WTC11 (cell line): Measurements from ENCODE around the gene ADGRG7. TPM values are rescaled to one million over a fixed set of nuclear protein-coding genes. Genes with fewer than 3 reads are reported as not detected.

ENCODE experiments used
- ATAC-seq: fragments of 200-7000 bp; cut with Tn5 transposase; 2 replicates; pipeline ENCODE4 v1.10.0; 2021; ENCODE audit warnings: mild to moderate bottlenecking, moderate library complexity
- CTCF ChIA-PET: fragments of 300-600 bp; sonication (Branson Sonifier 250); formaldehyde crosslinking; loops from one replicate; lab custom pipeline; 2021; ENCODE audit warnings: antibody characterized with exemption; lab: Charles Lee
- POLR2A ChIA-PET: fragments of 350-600 bp; sonication (Branson Sonifier 250); formaldehyde crosslinking; loops from one replicate; lab custom pipeline; 2021; ENCODE audit warnings: antibody characterized with exemption; lab: Charles Lee
- DNase-seq: peaks from one replicate; pipeline ENCODE4 v3.0.0; 2021; ENCODE audit warnings: low spot score
- H3K27ac Mint-ChIP-seq: 2 replicates; pipeline ENCODE4 v1.8.0; 2021; ENCODE audit warnings: mixed read lengths
- H3K27me3 Mint-ChIP-seq: 2 replicates; pipeline ENCODE4 v1.8.0; 2021; ENCODE audit warnings: low read depth, mild to moderate bottlenecking, moderate library complexity, mixed read lengths
- H3K36me3 Mint-ChIP-seq: 2 replicates; pipeline ENCODE4 v1.8.0; 2021; ENCODE audit warnings: mixed read lengths
- H3K4me1 Mint-ChIP-seq: 2 replicates; pipeline ENCODE4 v1.8.0; 2022; ENCODE audit warnings: mixed read lengths
- H3K4me3 Mint-ChIP-seq: 2 replicates; pipeline ENCODE4 v1.8.0; 2021; ENCODE audit warnings: mild to moderate bottlenecking, moderate library complexity, mixed read lengths
- H3K9me3 Mint-ChIP-seq: 2 replicates; pipeline ENCODE4 v1.8.0; 2021; ENCODE audit warnings: mixed read lengths
- CBFB ChIP-seq: sonication (generic); formaldehyde crosslinking; IDR thresholded peaks from 2 replicates; pipeline ENCODE4 v1.8.1; 2022; ENCODE audit warnings: mild to moderate bottlenecking, low read depth, missing genetic modification reagents
- CREM ChIP-seq: sonication (generic); formaldehyde crosslinking; IDR thresholded peaks from 2 replicates; pipeline ENCODE4 v1.8.1; 2022; ENCODE audit warnings: mild to moderate bottlenecking, missing genetic modification reagents, moderate library complexity
- FOXJ3 ChIP-seq: sonication (generic); formaldehyde crosslinking; IDR thresholded peaks from 2 replicates; pipeline ENCODE4 v1.9.0; 2021; ENCODE audit warnings: missing genetic modification reagents, mild to moderate bottlenecking, borderline replicate concordance
- GABPB1 ChIP-seq: sonication (generic); formaldehyde crosslinking; IDR thresholded peaks from 2 replicates; pipeline ENCODE4 v1.8.1; 2023; ENCODE audit warnings: mild to moderate bottlenecking, missing genetic modification reagents
- JAZF1 ChIP-seq: fragments of 250-450 bp; sonication (Bioruptor Pico); IDR thresholded peaks from 2 replicates; pipeline ENCODE4 v1.9.0; 2021; ENCODE audit warnings: moderate library complexity, mild to moderate bottlenecking, inconsistent platforms
- JUN ChIP-seq: sonication (generic); formaldehyde crosslinking; IDR thresholded peaks from 2 replicates; pipeline ENCODE4 v1.8.0; 2023; ENCODE audit warnings: mild to moderate bottlenecking, missing genetic modification reagents
- MXD4 ChIP-seq: fragments of 250-450 bp; sonication (Bioruptor Pico); IDR thresholded peaks from 2 replicates; pipeline ENCODE4 v1.8.0; 2021; ENCODE audit warnings: mild to moderate bottlenecking, moderate library complexity, borderline replicate concordance
- NFATC4 ChIP-seq: fragments of 250-450 bp; sonication (Bioruptor Pico); IDR thresholded peaks from 2 replicates; pipeline ENCODE4 v1.9.0; 2021; ENCODE audit warnings: mild to moderate bottlenecking
- OVOL2 ChIP-seq: fragments of 250-450 bp; sonication (Bioruptor Pico); IDR thresholded peaks from 2 replicates; pipeline ENCODE4 v1.9.0; 2021; ENCODE audit warnings: mild to moderate bottlenecking, borderline replicate concordance
- TCF7 ChIP-seq: sonication (generic); formaldehyde crosslinking; IDR thresholded peaks from 2 replicates; pipeline ENCODE4 v1.8.0; 2022; ENCODE audit warnings: mild to moderate bottlenecking, low read depth, missing genetic modification reagents, moderate library complexity
- TEAD1 ChIP-seq: sonication (generic); formaldehyde crosslinking; IDR thresholded peaks from 2 replicates; pipeline ENCODE4 v1.8.0; 2022; ENCODE audit warnings: mild to moderate bottlenecking, missing genetic modification reagents
- ZBTB21 ChIP-seq: sonication (generic); formaldehyde crosslinking; IDR thresholded peaks from 2 replicates; pipeline ENCODE4 v1.8.1; 2023; ENCODE audit warnings: mild to moderate bottlenecking, missing genetic modification reagents, borderline replicate concordance
- ZNF317 ChIP-seq: sonication (generic); formaldehyde crosslinking; IDR thresholded peaks from 2 replicates; pipeline ENCODE4 v1.8.1; 2023; ENCODE audit warnings: low read depth, mild to moderate bottlenecking, moderate library complexity, missing genetic modification reagents, borderline replicate concordance
- ZNF396 ChIP-seq: fragments of 250-450 bp; sonication (Bioruptor Pico); IDR thresholded peaks from 2 replicates; pipeline ENCODE4 v1.8.0; 2021; ENCODE audit warnings: mild to moderate bottlenecking, moderate library complexity, borderline replicate concordance
- ZNF671 ChIP-seq: fragments of 250-450 bp; sonication (Bioruptor Pico); IDR thresholded peaks from 2 replicates; pipeline ENCODE4 v1.8.0; 2021; ENCODE audit warnings: mild to moderate bottlenecking
- total RNA-seq: library from RNA; stranded (reverse); gene quantifications from 3 replicates; pipeline ENCODE4 v1.2.3, GENCODE V29; 2021
- TF ChIP-seq, protein P1 (sequence below): fragments of 200-600 bp; IDR thresholded peaks from 2 replicates; pipeline ENCODE4 v1.8.0; 2022; ENCODE audit warnings: antibody characterized with exemption
- TF ChIP-seq, protein P2 (sequence below): sonication (generic); formaldehyde crosslinking; IDR thresholded peaks from 2 replicates; pipeline ENCODE4 v1.8.0; 2022; ENCODE audit warnings: missing genetic modification reagents
- TF ChIP-seq, protein P3 (sequence below): sonication (generic); formaldehyde crosslinking; IDR thresholded peaks from 2 replicates; pipeline ENCODE4 v1.8.0; 2023; ENCODE audit warnings: missing genetic modification reagents
- TF ChIP-seq, protein P4 (sequence below): sonication (generic); formaldehyde crosslinking; IDR thresholded peaks from 2 replicates; pipeline ENCODE4 v1.8.1; 2022; ENCODE audit warnings: low read depth, missing genetic modification reagents, borderline replicate concordance

The ADGRG7 gene
- total RNA-seq, 1 experiment from 2014 or later = not detected

DNA sequence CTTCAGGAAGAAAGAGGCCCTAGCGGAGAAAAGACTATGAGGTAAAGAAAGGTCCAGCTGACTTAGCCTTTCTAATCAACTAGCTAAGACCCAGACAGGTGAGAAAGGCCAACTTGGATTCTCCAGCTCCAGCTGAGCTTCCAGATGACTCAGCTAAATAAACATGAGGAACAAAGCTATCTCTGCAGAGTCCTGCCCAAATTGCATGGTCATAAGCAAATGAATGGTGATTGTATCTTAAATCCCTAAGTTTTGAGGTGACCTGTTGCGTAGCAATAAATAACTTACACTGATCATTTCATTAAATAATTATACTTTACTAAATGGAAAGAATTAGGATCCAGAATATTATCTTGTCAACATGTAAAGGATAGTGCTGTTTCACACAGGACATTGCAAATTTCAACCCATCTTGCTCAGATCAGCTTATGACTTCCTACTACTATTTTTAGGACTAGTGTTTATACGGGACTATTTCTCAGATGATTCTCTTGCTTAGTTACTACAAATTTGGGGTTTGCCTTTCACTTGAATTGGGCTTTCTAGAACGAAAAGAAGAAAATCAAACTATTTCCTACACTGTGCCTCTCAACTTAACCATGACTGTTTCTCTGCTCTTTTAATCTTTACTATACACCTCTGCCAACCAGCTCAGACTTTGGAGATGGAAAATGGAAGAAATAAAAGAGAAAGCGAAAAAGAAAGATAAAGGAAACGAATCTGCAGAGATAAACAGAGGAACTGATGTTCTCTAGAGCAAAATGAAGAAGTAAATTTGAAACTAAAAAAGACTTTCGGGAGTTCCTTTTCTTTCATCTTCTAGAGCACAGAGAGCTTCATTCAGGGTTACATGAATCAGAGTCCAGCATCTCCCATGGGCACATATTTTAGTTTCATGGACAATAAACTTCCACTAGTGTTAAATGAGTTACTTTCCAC lies 6.6 kb upstream of the ADGRG7 start:
- peaks cover 14% of the 10 kb centered on the region; the same call in 1 of the 2 replicates for H3K9me3 Mint-ChIP-seq
- ChIA-PET POLR2A (interaction anchor here (1.5 kb wide), 1 partner anchor 11 kb away, joined by 7 read pairs; no protein-coding TSS in a partner anchor), CTCF (interaction anchor here (1.1 to 4.1 kb wide), 11 partner anchors 12 to 291 kb away, joined by 3 to 43 read pairs (median 7); partner anchors contain the start of gene NIT2)
- peaks cover 2% of the 10 kb centered on the region; the same call in 1 of the 2 replicates for H3K36me3 Mint-ChIP-seq
- ATAC-seq (peak; percentile 38), DNase-seq (no peak)
- H3K27ac Mint-ChIP-seq = no peak overlapping the region
- no peak overlapping the region for H3K4me3 Mint-ChIP-seq
- peaks cover 25% of the 10 kb centered on the region for H3K4me1 Mint-ChIP-seq
- no peak for TF ChIP-seq JAZF1 (CRISPR knock-in tag)
- no peak for TF ChIP-seq OVOL2 (CRISPR knock-in tag)
- TF ChIP-seq GABPB1 = no peak
- TF ChIP-seq ZBTB21 = no peak
- TF ChIP-seq MXD4 (CRISPR knock-in tag) = no peak
- TF ChIP-seq CBFB (CRISPR knock-in tag) = no peak
- TF ChIP-seq, all 79 proteins: peak for 0
- no peaks in the 10 kb centered on the region for H3K27me3 Mint-ChIP-seq

DNA sequence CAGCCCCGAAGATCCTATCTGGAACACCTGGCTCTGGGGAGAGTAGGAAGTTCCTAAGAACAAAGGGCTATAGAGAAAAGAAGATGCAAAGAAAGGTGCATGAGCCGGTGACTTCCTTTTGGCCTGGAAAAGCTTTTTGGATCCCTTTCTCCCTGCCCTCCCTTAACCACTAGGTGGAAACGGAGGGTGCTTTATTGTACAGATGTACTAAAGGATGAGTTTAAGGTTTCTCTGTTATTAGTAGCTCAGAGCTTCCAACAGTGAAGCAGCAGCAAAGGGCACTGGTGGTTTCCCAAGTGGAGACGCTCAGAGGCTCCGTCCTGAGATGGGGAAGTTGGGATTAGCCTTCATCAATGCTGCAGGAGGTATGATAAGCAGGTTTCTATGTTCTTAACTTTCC lies 5.9 kb upstream of the ADGRG7 start:
- H3K4me1 Mint-ChIP-seq = peaks cover 25% of the 10 kb centered on the region
- peaks cover 14% of the 10 kb centered on the region; the same call in 1 of the 2 replicates for H3K9me3 Mint-ChIP-seq
- H3K4me3 Mint-ChIP-seq = no peak overlapping the region
- POLR2A ChIA-PET = interaction anchor here (1.5 kb wide), 1 partner anchor 11 kb away, joined by 7 read pairs; no protein-coding TSS in a partner anchor
- H3K36me3 Mint-ChIP-seq = peaks cover 2% of the 10 kb centered on the region; the same call in 1 of the 2 replicates
- ATAC-seq (peak; percentile 86), DNase-seq (no peak)
- CTCF ChIA-PET = interaction anchor here (0.5 to 4.1 kb wide), 14 partner anchors 9 to 352 kb away, joined by 3 to 43 read pairs (median 3); partner anchors contain the start of gene NIT2
- TF ChIP-seq ZNF317 (CRISPR knock-in tag) = no peak
- no peak for TF ChIP-seq TEAD1 (CRISPR knock-in tag)
- no peak for TF ChIP-seq NFATC4 (CRISPR knock-in tag)
- no peak for TF ChIP-seq JUN (CRISPR knock-in tag)
- TF ChIP-seq CREM (CRISPR knock-in tag) = no peak
- TF ChIP-seq, protein P1, sequence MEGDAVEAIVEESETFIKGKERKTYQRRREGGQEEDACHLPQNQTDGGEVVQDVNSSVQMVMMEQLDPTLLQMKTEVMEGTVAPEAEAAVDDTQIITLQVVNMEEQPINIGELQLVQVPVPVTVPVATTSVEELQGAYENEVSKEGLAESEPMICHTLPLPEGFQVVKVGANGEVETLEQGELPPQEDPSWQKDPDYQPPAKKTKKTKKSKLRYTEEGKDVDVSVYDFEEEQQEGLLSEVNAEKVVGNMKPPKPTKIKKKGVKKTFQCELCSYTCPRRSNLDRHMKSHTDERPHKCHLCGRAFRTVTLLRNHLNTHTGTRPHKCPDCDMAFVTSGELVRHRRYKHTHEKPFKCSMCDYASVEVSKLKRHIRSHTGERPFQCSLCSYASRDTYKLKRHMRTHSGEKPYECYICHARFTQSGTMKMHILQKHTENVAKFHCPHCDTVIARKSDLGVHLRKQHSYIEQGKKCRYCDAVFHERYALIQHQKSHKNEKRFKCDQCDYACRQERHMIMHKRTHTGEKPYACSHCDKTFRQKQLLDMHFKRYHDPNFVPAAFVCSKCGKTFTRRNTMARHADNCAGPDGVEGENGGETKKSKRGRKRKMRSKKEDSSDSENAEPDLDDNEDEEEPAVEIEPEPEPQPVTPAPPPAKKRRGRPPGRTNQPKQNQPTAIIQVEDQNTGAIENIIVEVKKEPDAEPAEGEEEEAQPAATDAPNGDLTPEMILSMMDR = peak; percentile 20; the same call in 1 of the 2 replicates
- H3K27ac Mint-ChIP-seq = peak overlapping the region; percentile 63; the same call in 1 of the 2 replicates
- H3K27me3 Mint-ChIP-seq = no peaks in the 10 kb centered on the region

DNA sequence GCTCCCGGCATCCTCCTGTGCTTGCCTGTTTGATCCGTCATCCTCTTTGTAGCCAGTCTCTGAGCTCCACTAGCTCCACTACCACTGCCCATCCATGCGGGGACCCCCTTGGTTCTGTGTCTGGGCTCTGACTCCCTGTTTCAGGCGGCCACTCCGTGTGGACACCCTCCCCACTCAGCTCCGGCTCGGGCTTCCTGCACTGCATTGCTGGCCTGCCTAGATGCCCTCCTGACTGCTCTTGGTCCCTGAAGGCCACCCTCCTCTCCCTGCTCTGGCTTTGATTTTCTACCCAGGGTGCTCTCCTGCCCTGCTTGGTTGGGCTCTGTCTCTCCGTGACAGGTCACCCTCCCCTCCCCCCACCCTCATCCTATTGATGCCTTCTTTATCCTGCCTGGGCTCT lies 4.0 kb upstream of the ADGRG7 start:
- Mint-ChIP-seq H3K36me3 (peaks cover 2% of the 10 kb centered on the region; the same call in 1 of the 2 replicates), H3K27me3 (no peaks in the 10 kb centered on the region), H3K27ac (no peak overlapping the region), H3K9me3 (peaks cover 14% of the 10 kb centered on the region; the same call in 1 of the 2 replicates), H3K4me3 (no peak overlapping the region), H3K4me1 (peaks cover 26% of the 10 kb centered on the region)
- ChIA-PET POLR2A (no interaction called here), CTCF (interaction anchor here (0.7 to 4.1 kb wide), 3 partner anchors 15 to 191 kb away, joined by 3 to 43 read pairs (median 4); no protein-coding TSS in a partner anchor)
- ATAC-seq (peak; percentile 31), DNase-seq (no peak)
- TF ChIP-seq, protein P2, sequence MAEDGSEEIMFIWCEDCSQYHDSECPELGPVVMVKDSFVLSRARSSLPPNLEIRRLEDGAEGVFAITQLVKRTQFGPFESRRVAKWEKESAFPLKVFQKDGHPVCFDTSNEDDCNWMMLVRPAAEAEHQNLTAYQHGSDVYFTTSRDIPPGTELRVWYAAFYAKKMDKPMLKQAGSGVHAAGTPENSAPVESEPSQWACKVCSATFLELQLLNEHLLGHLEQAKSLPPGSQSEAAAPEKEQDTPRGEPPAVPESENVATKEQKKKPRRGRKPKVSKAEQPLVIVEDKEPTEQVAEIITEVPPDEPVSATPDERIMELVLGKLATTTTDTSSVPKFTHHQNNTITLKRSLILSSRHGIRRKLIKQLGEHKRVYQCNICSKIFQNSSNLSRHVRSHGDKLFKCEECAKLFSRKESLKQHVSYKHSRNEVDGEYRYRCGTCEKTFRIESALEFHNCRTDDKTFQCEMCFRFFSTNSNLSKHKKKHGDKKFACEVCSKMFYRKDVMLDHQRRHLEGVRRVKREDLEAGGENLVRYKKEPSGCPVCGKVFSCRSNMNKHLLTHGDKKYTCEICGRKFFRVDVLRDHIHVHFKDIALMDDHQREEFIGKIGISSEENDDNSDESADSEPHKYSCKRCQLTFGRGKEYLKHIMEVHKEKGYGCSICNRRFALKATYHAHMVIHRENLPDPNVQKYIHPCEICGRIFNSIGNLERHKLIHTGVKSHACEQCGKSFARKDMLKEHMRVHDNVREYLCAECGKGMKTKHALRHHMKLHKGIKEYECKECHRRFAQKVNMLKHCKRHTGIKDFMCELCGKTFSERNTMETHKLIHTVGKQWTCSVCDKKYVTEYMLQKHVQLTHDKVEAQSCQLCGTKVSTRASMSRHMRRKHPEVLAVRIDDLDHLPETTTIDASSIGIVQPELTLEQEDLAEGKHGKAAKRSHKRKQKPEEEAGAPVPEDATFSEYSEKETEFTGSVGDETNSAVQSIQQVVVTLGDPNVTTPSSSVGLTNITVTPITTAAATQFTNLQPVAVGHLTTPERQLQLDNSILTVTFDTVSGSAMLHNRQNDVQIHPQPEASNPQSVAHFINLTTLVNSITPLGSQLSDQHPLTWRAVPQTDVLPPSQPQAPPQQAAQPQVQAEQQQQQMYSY (CRISPR knock-in tag) = no peak
- TF ChIP-seq, protein P3, sequence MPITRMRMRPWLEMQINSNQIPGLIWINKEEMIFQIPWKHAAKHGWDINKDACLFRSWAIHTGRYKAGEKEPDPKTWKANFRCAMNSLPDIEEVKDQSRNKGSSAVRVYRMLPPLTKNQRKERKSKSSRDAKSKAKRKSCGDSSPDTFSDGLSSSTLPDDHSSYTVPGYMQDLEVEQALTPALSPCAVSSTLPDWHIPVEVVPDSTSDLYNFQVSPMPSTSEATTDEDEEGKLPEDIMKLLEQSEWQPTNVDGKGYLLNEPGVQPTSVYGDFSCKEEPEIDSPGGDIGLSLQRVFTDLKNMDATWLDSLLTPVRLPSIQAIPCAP (CRISPR knock-in tag) = no peak
- TF ChIP-seq NFATC4 (CRISPR knock-in tag) (no peak), TEAD1 (CRISPR knock-in tag) (no peak), ZNF671 (CRISPR knock-in tag) (no peak), TCF7 (CRISPR knock-in tag) (no peak), FOXJ3 (CRISPR knock-in tag) (no peak), CBFB (CRISPR knock-in tag) (no peak), ZNF396 (CRISPR knock-in tag) (no peak)
- TF ChIP-seq, protein P4, sequence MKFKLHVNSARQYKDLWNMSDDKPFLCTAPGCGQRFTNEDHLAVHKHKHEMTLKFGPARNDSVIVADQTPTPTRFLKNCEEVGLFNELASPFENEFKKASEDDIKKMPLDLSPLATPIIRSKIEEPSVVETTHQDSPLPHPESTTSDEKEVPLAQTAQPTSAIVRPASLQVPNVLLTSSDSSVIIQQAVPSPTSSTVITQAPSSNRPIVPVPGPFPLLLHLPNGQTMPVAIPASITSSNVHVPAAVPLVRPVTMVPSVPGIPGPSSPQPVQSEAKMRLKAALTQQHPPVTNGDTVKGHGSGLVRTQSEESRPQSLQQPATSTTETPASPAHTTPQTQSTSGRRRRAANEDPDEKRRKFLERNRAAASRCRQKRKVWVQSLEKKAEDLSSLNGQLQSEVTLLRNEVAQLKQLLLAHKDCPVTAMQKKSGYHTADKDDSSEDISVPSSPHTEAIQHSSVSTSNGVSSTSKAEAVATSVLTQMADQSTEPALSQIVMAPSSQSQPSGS (CRISPR knock-in tag) = no peak
